A549 (cell line): ENCODE measurements around the gene HMGCLL1. TPM values are rescaled to one million over a fixed set of nuclear protein-coding genes. Genes with fewer than 3 reads are reported as not detected.

Experiments used
- ATAC-seq, 2 experiments: fragments of 200-7000 bp in 1 of 2; fragments of >200 bp in 1 of 2; cut with Nextera tagmentation in 1 of 2; cut with Tn5 transposase in 1 of 2; 3 replicates each; pipeline versions ENCODE4 v1.8.0 to v1.9.1; 2018 to 2020; ENCODE audit warnings: mild to moderate bottlenecking in 1 of 2, moderate library complexity in 1 of 2
- CTCF ChIA-PET: fragments of 300-600 bp; sonication (Branson Sonifier 250); formaldehyde crosslinking; extraction: SDS; loops from one replicate; lab custom pipeline; 2021; ENCODE audit warnings: antibody characterized with exemption, inconsistent platforms; lab: Yijun Ruan, JAX
- POLR2A ChIA-PET: fragments of 350-600 bp; formaldehyde crosslinking; extraction: SDS; loops from one replicate; lab custom pipeline; 2021; ENCODE audit warnings: antibody characterized with exemption, inconsistent platforms; lab: Yijun Ruan, JAX
- DNase-seq, 2 experiments: peaks; one replicate each; pipeline versions ENCODE4 v3.0.0 to v3.0.0-alpha.2; 2011 to 2016; ENCODE audit warnings: low read depth in 1 of 2, low spot score in 1 of 2
- FAIRE-seq: peaks from 2 replicates; lab custom pipeline; 2011; peaks lifted over from hg19 to GRCh38; lab: Jason Lieb, UNC
- H3K27ac ChIP-seq, 2 experiments: fragments of >200 bp; sonication (Bioruptor Twin); formaldehyde crosslinking; 3 replicates each; pipeline ENCODE4 v1.5.1; 2016 to 2017
- H3K4me1 ChIP-seq: fragments of >200 bp; sonication (Bioruptor Twin); formaldehyde crosslinking; 3 replicates; pipeline ENCODE4 v1.6.1; 2016
- H3K4me2 ChIP-seq: fragments of >200 bp; sonication (Bioruptor Twin); formaldehyde crosslinking; 3 replicates; pipeline ENCODE4 v1.6.1; 2016
- H3K4me3 ChIP-seq: fragments of >200 bp; sonication (Bioruptor Twin); formaldehyde crosslinking; 3 replicates; pipeline ENCODE4 v1.5.1; 2016
- H3K9me3 ChIP-seq: fragments of >200 bp; sonication (Bioruptor Twin); formaldehyde crosslinking; 3 replicates; pipeline ENCODE4 v1.6.1; 2016
- ATOH8 ChIP-seq: fragments of 250-450 bp; sonication (Bioruptor Pico); IDR thresholded peaks from 2 replicates; pipeline ENCODE4 v1.5.0; 2020; ENCODE audit warnings: low read depth, mild to moderate bottlenecking, moderate library complexity
- BCL3 ChIP-seq: fragments of >200 bp; sonication (Bioruptor Twin); formaldehyde crosslinking; IDR thresholded peaks from 3 replicates; pipeline ENCODE4 v1.6.1; 2016
- CEBPB ChIP-seq, 2 experiments: fragments of >200 bp in 1 of 2; sonication (Bioruptor Twin) in 1 of 2; formaldehyde crosslinking in 1 of 2; IDR thresholded peaks; 2 replicates each; pipeline ENCODE4 v1.6.1; 2012 to 2016
- E2F6 ChIP-seq: IDR thresholded peaks from 2 replicates; pipeline ENCODE4 v1.6.1; 2012; ENCODE audit warnings: low read depth, borderline replicate concordance
- EHMT2 ChIP-seq: fragments of 200-600 bp; sonication (generic); IDR thresholded peaks from 2 replicates; pipeline ENCODE4 v1.6.1; 2016; ENCODE audit warnings: antibody characterized with exemption, low read depth, mild to moderate bottlenecking, moderate library complexity
- FOSB ChIP-seq: fragments of 250-450 bp; sonication (Bioruptor Pico); IDR thresholded peaks from 2 replicates; pipeline ENCODE4 v1.5.0; 2020; ENCODE audit warnings: mild to moderate bottlenecking, moderate library complexity
- FOSL2 ChIP-seq, 2 experiments: fragments of 450-650 bp in 1 of 2; fragments of >200 bp in 1 of 2; sonication (Bioruptor Twin) in 1 of 2; formaldehyde crosslinking; IDR thresholded peaks; 2 replicates each; pipeline versions ENCODE4 v1.5.0 to v1.6.1; 2016 to 2020; ENCODE audit warnings: mild to moderate bottlenecking in 1 of 2, moderate library complexity in 1 of 2
- GATA3 ChIP-seq: IDR thresholded peaks from 2 replicates; pipeline ENCODE4 v1.6.1; 2012; ENCODE audit warnings: borderline replicate concordance
- HOXB13 ChIP-seq: fragments of 250-450 bp; sonication (Bioruptor Pico); IDR thresholded peaks from 2 replicates; pipeline ENCODE4 v1.5.0; 2020; ENCODE audit warnings: low read depth, mild to moderate bottlenecking, moderate library complexity
- HOXB5 ChIP-seq: fragments of 250-450 bp; sonication (Bioruptor Pico); IDR thresholded peaks from 2 replicates; pipeline ENCODE4 v1.5.0; 2020; ENCODE audit warnings: mild to moderate bottlenecking, moderate library complexity
- JUN ChIP-seq, 2 experiments: fragments of >200 bp; sonication (Bioruptor Twin); formaldehyde crosslinking; IDR thresholded peaks; 2 replicates in 1 of 2; 3 replicates in 1 of 2; pipeline ENCODE4 v1.6.1; 2016 to 2017
- JUNB ChIP-seq: fragments of >200 bp; sonication (Bioruptor Twin); formaldehyde crosslinking; IDR thresholded peaks from 2 replicates; pipeline ENCODE4 v1.6.1; 2016
- MAZ ChIP-seq: fragments of 150-350 bp; IDR thresholded peaks from 2 replicates; pipeline ENCODE4 v1.6.1; 2014; ENCODE audit warnings: antibody characterized with exemption, low read depth, low read length, borderline replicate concordance
- MYC ChIP-seq: IDR thresholded peaks from 2 replicates; pipeline ENCODE4 v1.6.1; 2012; ENCODE audit warnings: mild to moderate bottlenecking, inconsistent platforms, low read length, improper control_type of control experiment, borderline replicate concordance
- NFE2L2 ChIP-seq: fragments of 150-350 bp; conservative IDR thresholded peaks from 2 replicates; pipeline ENCODE4 v1.6.1; 2014; ENCODE audit warnings: low read length
- POLR2AphosphoS2 ChIP-seq: conservative IDR thresholded peaks from 2 replicates; pipeline ENCODE4 v1.6.1; 2012; ENCODE audit warnings: low read length, improper control_type of control experiment, inconsistent platforms
- RAD21 ChIP-seq, 2 experiments: fragments of >200 bp in 1 of 2; sonication (Bioruptor Twin) in 1 of 2; formaldehyde crosslinking in 1 of 2; IDR thresholded peaks in 1 of 2; conservative IDR thresholded peaks in 1 of 2; 2 replicates in 1 of 2; 3 replicates in 1 of 2; pipeline ENCODE4 v1.6.1; 2012 to 2018; ENCODE audit warnings: inconsistent platforms in 1 of 2
- REST ChIP-seq: fragments of 200-600 bp; sonication (generic); IDR thresholded peaks from 2 replicates; pipeline ENCODE4 v1.6.1; 2016; ENCODE audit warnings: antibody characterized with exemption, mild to moderate bottlenecking, moderate library complexity
- RNF2 ChIP-seq: fragments of 200-600 bp; sonication (generic); IDR thresholded peaks from 2 replicates; pipeline ENCODE4 v1.6.1; 2016; ENCODE audit warnings: low read depth, mild to moderate bottlenecking, antibody characterized with exemption, moderate library complexity, borderline replicate concordance
- USF2 ChIP-seq: fragments of 450-650 bp; IDR thresholded peaks from 2 replicates; pipeline ENCODE4 v1.6.1; 2014; ENCODE audit warnings: antibody characterized with exemption
- WGBS: methylation state at CpG from one replicate; pipeline ENCODE4 v1.1.6; 2017; ENCODE audit errors: missing lambda C conversion rate; 5-methylcytosine and 5-hydroxymethylcytosine counted together
- polyA plus RNA-seq, 4 experiments: library from polyadenylated mRNA; depleted of rRNA in 3 of 4; stranded (reverse); fragments of >200 nt; fragmentation: RNase III in 1 of 4; extraction: RNeasy Plus Mini Kit Qiagen cat#74134 plus additional on column Dnase treatment in 1 of 4; gene quantifications; 2 replicates in 3 of 4; 3 replicates in 1 of 4; pipeline ENCODE4 v1.2.3, GENCODE V29; 2011 to 2017

Gene HMGCLL1
- polyA plus RNA-seq, 2 of the 4 experiments (the other 2 are of a cell fraction): 0.28 to 0.78 TPM

- FAIRE-seq (no peak), DNase-seq (peak in 1 of 2 experiments; percentile 7), ATAC-seq (peak in 1 of 2 experiments; percentile 61; a peak in 1 of 6 replicates)
- POLR2A ChIA-PET: no interaction called here
- no peak overlapping the region for H3K4me3 ChIP-seq
- no peak overlapping the region for H3K4me2 ChIP-seq
- H3K9me3 ChIP-seq: no peaks in the 10 kb centered on the region
- no peak overlapping the region for H3K27ac ChIP-seq
- WGBS: 81% methylated on average over 4 of the region's 4 CpGs
- CTCF ChIA-PET: interaction anchor here (0.9 kb wide), 1 partner anchor 342 kb away, joined by 4 read pairs; no protein-coding TSS in a partner anchor
- no peaks in the 10 kb centered on the region for H3K4me1 ChIP-seq
- TF ChIP-seq NFE2L2 (no peak), CEBPB (IDR thresholded peaks at IDR 0.05) (no peak), RAD21 (conservative IDR thresholded peaks at IDR 0.05 in 1 of 2, IDR thresholded peaks at IDR 0.05 in 1 of 2) (peak in 1 of 2 experiments; percentile 8; a peak in 1 of 5 replicates), GATA3 (no peak), HOXB5 (CRISPR knock-in tag) (no peak), E2F6 (no peak)
- TF ChIP-seq, all 56 proteins: peak for 1
These were observed 35.2 kb downstream of the HMGCLL1 start for GRCh38 chr6:55543633-55544309.

- no peak for TF ChIP-seq MYC
- TF ChIP-seq POLR2AphosphoS2: no peak
- TF ChIP-seq JUN (IDR thresholded peaks at IDR 0.05): no peak
- TF ChIP-seq MAZ: no peak
- TF ChIP-seq EHMT2: no peak
- no peak for TF ChIP-seq USF2
- no peak for TF ChIP-seq ATOH8 (CRISPR knock-in tag)
- TF ChIP-seq JUNB: no peak
- TF ChIP-seq REST: no peak
- TF ChIP-seq RNF2: no peak
- TF ChIP-seq HOXB13: no peak
- no peak for TF ChIP-seq E2F6
- TF ChIP-seq GATA3: no peak
- no peak for TF ChIP-seq FOSL2 (IDR thresholded peaks at IDR 0.05)
- TF ChIP-seq FOSL2 (CRISPR knock-in tag; IDR thresholded peaks at IDR 0.05): no peak
- TF ChIP-seq FOSB (CRISPR knock-in tag): no peak
- no peak for TF ChIP-seq BCL3
- Histone ChIP-seq H3K9me3 (no peaks in the 10 kb centered on the region), H3K4me2 (no peak overlapping the region), H3K4me1 (no peaks in the 10 kb centered on the region), H3K27ac (no peak overlapping the region), H3K4me3 (no peak overlapping the region)
- WGBS: 67% methylated on average over 1 of the region's 1 CpG
- no peak for DNase-seq
- CTCF ChIA-PET: no interaction called here
- POLR2A ChIA-PET: no interaction called here
- no peak for ATAC-seq
- no peak for FAIRE-seq
These were observed 38.0 kb downstream of the HMGCLL1 start for GRCh38 chr6:55541024-55541423.
